GM12864 (cell line): Measurements from ENCODE around the gene TTC38.

ENCODE experiments used
- DNase-seq: peaks from one replicate; pipeline ENCODE4 v3.0.0-alpha.2; 2011; ENCODE audit warnings: low read depth
- H3K4me3 ChIP-seq: 2 replicates; pipeline ENCODE4 v1.5.1; 2011; ENCODE audit warnings: mild to moderate bottlenecking, low read depth, low read length, control low read depth
- TF ChIP-seq, protein P1 (sequence below): IDR thresholded peaks from 2 replicates; pipeline ENCODE4 v1.5.1; 2011; ENCODE audit warnings: low read depth, mild to moderate bottlenecking, moderate library complexity, low read length, control low read depth, inconsistent platforms; ENCODE audit errors: missing control alignments

The TTC38 gene

DNA sequence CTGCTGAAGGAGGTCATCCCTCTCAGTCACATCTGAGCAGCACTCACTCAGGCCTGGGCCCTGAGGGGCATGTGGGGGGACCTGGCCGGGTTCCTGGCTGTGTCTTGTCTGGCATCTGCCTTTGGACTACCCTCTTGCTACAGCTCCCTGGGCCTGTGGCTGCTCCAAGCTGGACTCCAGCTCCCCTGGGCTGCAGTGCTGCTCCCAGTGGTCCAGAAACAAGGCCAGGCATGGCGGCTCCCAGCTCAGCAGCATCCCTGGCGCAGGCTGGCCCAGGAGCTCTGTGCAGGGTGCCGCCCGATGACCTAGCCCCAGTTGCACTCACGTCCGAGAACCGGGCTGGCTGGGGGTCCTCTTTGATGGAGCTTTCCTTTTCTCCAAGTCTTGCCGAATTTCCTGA is 23.0 kb upstream of the TTC38 start:
- no peak for DNase-seq
- no peak overlapping the region for H3K4me3 ChIP-seq
- TF ChIP-seq, protein P1, sequence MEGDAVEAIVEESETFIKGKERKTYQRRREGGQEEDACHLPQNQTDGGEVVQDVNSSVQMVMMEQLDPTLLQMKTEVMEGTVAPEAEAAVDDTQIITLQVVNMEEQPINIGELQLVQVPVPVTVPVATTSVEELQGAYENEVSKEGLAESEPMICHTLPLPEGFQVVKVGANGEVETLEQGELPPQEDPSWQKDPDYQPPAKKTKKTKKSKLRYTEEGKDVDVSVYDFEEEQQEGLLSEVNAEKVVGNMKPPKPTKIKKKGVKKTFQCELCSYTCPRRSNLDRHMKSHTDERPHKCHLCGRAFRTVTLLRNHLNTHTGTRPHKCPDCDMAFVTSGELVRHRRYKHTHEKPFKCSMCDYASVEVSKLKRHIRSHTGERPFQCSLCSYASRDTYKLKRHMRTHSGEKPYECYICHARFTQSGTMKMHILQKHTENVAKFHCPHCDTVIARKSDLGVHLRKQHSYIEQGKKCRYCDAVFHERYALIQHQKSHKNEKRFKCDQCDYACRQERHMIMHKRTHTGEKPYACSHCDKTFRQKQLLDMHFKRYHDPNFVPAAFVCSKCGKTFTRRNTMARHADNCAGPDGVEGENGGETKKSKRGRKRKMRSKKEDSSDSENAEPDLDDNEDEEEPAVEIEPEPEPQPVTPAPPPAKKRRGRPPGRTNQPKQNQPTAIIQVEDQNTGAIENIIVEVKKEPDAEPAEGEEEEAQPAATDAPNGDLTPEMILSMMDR: no peak

DNA sequence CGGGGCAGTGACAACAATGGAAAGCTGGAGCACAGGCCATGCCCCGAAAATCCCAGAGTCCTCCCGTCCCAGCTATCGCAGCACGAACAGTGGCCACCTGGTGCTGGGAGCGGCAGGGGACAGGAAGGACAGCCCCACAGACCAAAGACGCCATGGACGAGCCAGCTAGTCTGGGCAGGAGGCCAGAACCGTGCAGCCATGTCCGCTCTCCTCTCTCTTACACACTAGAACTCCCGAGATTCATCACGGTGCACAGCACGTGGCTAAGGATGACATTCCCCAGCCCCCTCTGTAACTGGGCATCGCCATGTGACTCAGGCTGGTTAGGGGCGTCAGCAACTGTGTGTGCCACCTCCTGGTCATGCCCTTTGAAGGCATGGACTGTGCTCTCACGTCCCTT is 22.3 kb upstream of the TTC38 start:
- no peak overlapping the region for H3K4me3 ChIP-seq
- DNase-seq: no peak
- TF ChIP-seq, protein P1: no peak

GRCh38 chr22:46246178-46246577 is 21.6 kb upstream of the TTC38 start:
- H3K4me3 ChIP-seq: no peak overlapping the region
- TF ChIP-seq, protein P1: no peak
- DNase-seq: no peak

DNA sequence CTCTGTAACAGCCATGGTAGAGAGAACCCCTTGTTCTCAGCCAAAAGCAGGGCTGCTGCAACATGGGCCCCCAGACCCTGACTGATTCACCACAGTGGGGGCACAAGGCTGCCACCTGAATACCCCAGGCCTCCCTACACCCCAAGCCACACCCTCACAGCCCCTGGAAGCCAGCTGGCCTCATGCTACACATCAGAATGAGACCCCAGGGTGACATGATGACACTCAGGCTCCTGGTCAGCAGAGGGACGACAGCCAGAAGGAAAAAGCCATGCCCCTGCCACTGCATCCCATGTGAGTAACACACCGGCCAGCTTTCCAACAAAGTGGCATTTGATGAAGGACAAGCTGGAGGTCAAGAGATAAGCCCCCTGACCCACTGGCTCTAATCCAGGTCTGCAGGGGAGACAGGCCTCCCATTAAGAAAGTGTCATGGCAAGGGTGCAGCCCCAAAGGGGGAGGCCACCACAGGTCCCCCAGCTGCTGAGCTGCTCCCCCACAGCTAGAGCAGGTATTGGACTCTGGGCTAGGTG is 20.3 kb upstream of the TTC38 start:
- no peak overlapping the region for H3K4me3 ChIP-seq
- DNase-seq: no peak
- TF ChIP-seq, protein P1: no peak

- H3K4me3 ChIP-seq: peak within 1 kb of the TSS; percentile 97
- peak; percentile 55 for DNase-seq
- TF ChIP-seq, protein P1: peak; percentile 1
Measured at GRCh38 chr22:46250035-46250782, 17.6 kb upstream of the TTC38 start, which contains the start of gene CDPF1. CDPF1 (minus strand) TSS chr22:46250293; CDS start chr22:46248284, 2,009 bp downstream.

- H3K4me3 ChIP-seq: peak overlapping the region; percentile 97
Measured at GRCh38 chr22:46250783-46251125, 17.1 kb upstream of the TTC38 start.

More at GRCh38 chr22:46250783-46251125, 17.1 kb upstream of the TTC38 start:
- TF ChIP-seq, protein P1: no peak
- no peak for DNase-seq
